Spleen (tissue), 11 donors: ENCODE data around the gene RFNG. TPM values are rescaled to one million over a fixed set of nuclear protein-coding genes. Genes with fewer than 3 reads are reported as not detected.

Experiments used
- DNase-seq: peaks from one replicate; pipeline ENCODE4 v3.0.0-alpha.2; 2020
- H3K27ac ChIP-seq, 8 donors: fragments of 200-600 bp; sonication (generic) in 7 of 8; 1 replicate in 4 of 8; 2 replicates in 4 of 8; pipeline versions ENCODE4 v1.5.0 to v1.8.0; 2016 to 2021; ENCODE audit warnings: inconsistent platforms in 4 of 8, mild to moderate bottlenecking in 4 of 8, moderate library complexity in 1 of 8
- H3K27me3 ChIP-seq, 7 donors: fragments of 200-600 bp; sonication (generic) in 6 of 7; replicated peaks in 1 of 7; 1 replicate in 4 of 7; 2 replicates in 3 of 7; pipeline versions ENCODE4 v1.5.0 to v1.8.0; 2016 to 2021; ENCODE audit warnings: inconsistent platforms in 3 of 7, mild to moderate bottlenecking in 1 of 7
- H3K36me3 ChIP-seq, 6 donors: fragments of 200-600 bp; sonication (generic) in 5 of 6; 1 replicate in 4 of 6; 2 replicates in 2 of 6; pipeline versions ENCODE4 v1.5.0 to v1.8.0; 2016 to 2021; ENCODE audit warnings: inconsistent platforms in 2 of 6
- H3K4me1 ChIP-seq, 6 donors: fragments of 200-600 bp; sonication (generic) in 5 of 6; 1 replicate in 3 of 6; 2 replicates in 3 of 6; pipeline versions ENCODE4 v1.5.0 to v1.8.0; 2016 to 2021; ENCODE audit warnings: inconsistent platforms in 3 of 6
- H3K4me3 ChIP-seq, 8 donors: fragments of 200-600 bp; sonication (generic) in 7 of 8; 1 replicate in 4 of 8; 2 replicates in 4 of 8; pipeline versions ENCODE4 v1.5.0 to v1.8.0; 2016 to 2021; ENCODE audit warnings: inconsistent platforms in 4 of 8, mild to moderate bottlenecking in 4 of 8, moderate library complexity in 2 of 8
- H3K9me3 ChIP-seq, 8 donors: fragments of 200-600 bp; sonication (generic) in 7 of 8; 1 replicate in 4 of 8; 2 replicates in 4 of 8; pipeline versions ENCODE4 v1.5.0 to v1.8.0; 2016 to 2021; ENCODE audit warnings: inconsistent platforms in 4 of 8
- POLR2A ChIP-seq, 3 donors: fragments of 450-650 bp; IDR thresholded peaks; one replicate each; pipeline ENCODE4 v1.5.1; 2017; ENCODE audit warnings: antibody characterized with exemption in 3 of 3, mild to moderate bottlenecking in 1 of 3
- POLR2AphosphoS5 ChIP-seq, 3 donors: sonication (generic); formaldehyde crosslinking; IDR thresholded peaks; one replicate each; pipeline ENCODE4 v1.5.1; 2017; ENCODE audit warnings: antibody characterized with exemption in 3 of 3
- WGBS, 5 donors: extraction: QIAGEN DNeasy Blood & Tissue Kit in 3 of 5; methylation state at CpG; one replicate each; pipeline versions ENCODE4 v1.1.5 to v1.1.7; 2013 to 2018; 5-methylcytosine and 5-hydroxymethylcytosine counted together
- intact Hi-C: fragments of 100-400 bp; cut with DNase I; formaldehyde crosslinking; loops from one replicate; pipeline ENCODE4 v1.15.0; 2023; ENCODE audit warnings: low total_unique reads
- polyA plus RNA-seq, 3 donors: library from polyadenylated mRNA; stranded (reverse); fragments of 200-250 nt; gene quantifications; one replicate each; pipeline ENCODE4 v1.2.1, GENCODE V29; 2013
- total RNA-seq, 7 donors: library from RNA; depleted of rRNA in 3 of 7; stranded (reverse); fragments of >200 nt in 3 of 7; fragmentation: NEBNext Ultra II Directional in 4 of 7; extraction: Animal tissue kit (Norgen Biotek cat#: 25700) in 4 of 7; gene quantifications; one replicate each; pipeline versions ENCODE4 v1.1.0 to v1.2.1, GENCODE V29; 2016 to 2021
- TF ChIP-seq, protein P1 (sequence below), 11 experiments: fragments of 200-600 bp in 7 of 11; fragments of 450-650 bp in 4 of 11; sonication (generic) in 4 of 11; IDR thresholded peaks in 8 of 11; conservative IDR thresholded peaks in 3 of 11; 1 replicate in 7 of 11; 2 replicates in 4 of 11; pipeline versions ENCODE4 v1.4.0 to v1.8.0; 2016 to 2021; ENCODE audit warnings: antibody characterized with exemption in 11 of 11, inconsistent platforms in 4 of 11, mild to moderate bottlenecking in 1 of 11
- donor health status: healthy with polysubstance abuse.
- donor health status: DM: no; HTN: no; CAD: no; lungs with moderate emphysema.
- donor health status: DM: no; HTN: no; CAD: no.
- donor health status: Bipolar disorder and iron deficiency.
- donor health status: healthy.
- donor health status: DM: no; HTN: no; CAD: no.
- donor health status: DM: yes; HTN: yes; CAD: no.

Gene RFNG
- total and polyA plus RNA-seq, 10 donors = 21.4 to 42.3 (median 27.2) TPM

DNA sequence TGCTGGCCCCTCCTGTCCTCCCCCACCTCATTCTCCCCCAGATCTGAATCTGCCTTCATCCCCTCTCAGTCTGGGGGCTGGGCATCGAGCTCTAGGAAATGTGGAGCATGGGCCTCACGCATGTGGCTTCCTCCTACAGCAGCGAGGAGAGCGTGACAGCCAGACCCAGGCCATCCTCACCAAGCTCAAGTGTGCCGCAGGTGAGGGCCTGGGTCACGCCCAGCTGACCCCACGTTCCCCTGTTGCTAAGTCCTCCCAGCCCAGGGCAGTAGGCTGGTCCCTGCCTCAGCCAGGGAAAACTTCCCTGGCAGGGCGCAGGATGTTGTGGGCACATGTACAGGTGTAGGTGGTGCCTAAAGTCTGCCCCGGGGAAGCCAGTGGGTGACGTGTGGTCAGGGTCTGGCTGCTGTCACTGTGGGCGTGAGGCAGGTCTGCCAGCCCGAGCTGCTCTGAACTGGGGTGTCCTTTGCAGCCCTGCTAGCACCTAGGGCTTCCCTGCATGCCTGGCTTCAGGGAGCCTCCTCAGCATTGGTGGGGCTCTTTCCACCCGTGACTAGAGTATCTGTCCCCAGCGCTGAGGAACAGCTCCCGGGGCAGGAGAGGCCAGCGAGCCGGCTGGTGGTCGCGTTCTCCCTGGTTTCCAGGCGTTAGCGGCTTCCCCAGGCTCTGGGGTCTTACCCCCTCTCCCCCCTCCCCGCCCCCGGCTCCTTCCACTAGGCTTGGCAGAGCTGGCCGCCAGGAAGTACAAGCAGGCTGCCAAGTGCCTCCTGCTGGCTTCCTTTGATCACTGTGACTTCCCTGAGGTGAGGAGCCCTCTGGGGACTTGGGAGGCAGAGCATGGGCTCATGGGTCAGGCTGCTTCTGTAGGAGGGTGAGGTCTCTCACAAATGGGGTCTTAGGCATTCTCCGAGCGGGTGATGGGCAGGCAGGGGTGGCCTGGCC is 3.7 kb upstream of the RFNG start:
- TF ChIP-seq, protein P1, sequence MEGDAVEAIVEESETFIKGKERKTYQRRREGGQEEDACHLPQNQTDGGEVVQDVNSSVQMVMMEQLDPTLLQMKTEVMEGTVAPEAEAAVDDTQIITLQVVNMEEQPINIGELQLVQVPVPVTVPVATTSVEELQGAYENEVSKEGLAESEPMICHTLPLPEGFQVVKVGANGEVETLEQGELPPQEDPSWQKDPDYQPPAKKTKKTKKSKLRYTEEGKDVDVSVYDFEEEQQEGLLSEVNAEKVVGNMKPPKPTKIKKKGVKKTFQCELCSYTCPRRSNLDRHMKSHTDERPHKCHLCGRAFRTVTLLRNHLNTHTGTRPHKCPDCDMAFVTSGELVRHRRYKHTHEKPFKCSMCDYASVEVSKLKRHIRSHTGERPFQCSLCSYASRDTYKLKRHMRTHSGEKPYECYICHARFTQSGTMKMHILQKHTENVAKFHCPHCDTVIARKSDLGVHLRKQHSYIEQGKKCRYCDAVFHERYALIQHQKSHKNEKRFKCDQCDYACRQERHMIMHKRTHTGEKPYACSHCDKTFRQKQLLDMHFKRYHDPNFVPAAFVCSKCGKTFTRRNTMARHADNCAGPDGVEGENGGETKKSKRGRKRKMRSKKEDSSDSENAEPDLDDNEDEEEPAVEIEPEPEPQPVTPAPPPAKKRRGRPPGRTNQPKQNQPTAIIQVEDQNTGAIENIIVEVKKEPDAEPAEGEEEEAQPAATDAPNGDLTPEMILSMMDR (IDR thresholded peaks at IDR 0.05 in 8 of 11, conservative IDR thresholded peaks at IDR 0.05 in 3 of 11) = no peak
- TF ChIP-seq POLR2A (IDR thresholded peaks at IDR 0.05) (no peak), POLR2AphosphoS5 (IDR thresholded peaks at IDR 0.05) (peak in 1 of 3 donors; percentile 48)
- intact Hi-C loops = no loop called here
- peaks cover 0 to 72% (median 67%) of the 10 kb centered on the region in 6 donors for H3K36me3 ChIP-seq

DNA sequence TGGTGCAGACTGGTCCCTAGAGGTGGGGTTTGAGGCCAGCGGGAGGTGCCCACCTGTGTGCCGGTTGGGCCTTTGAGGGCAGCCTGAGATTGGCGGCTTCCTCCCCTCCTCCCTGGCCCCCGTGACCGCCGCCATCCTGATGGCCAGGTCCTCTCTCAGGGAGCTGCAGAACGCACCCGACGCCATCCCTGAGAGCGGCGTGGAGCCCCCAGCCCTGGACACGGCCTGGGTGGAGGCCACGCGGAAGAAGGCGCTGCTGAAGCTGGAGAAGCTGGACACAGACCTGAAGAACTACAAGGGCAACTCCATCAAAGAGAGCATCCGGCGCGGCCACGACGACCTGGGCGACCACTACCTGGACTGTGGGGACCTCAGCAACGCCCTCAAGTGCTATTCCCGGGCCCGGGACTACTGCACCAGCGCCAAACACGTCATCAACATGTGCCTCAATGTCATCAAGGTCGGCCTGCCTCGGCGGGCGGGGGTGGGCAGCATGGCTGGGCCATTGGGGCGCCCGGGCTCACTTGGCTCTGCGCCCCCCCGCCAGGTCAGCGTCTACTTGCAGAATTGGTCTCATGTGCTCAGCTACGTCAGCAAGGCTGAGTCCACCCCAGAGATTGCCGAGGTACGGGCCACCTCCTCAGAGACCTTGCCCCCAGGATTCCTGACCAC is 2.9 kb upstream of the RFNG start:
- H3K4me1 ChIP-seq = peaks cover 20 to 91% (median 46%) of the 10 kb centered on the region in 6 donors
- TF ChIP-seq POLR2AphosphoS5 (IDR thresholded peaks at IDR 0.05) = peak in 1 of 3 donors; percentile 7
- TF ChIP-seq, protein P1 (IDR thresholded peaks at IDR 0.05 in 8 of 11, conservative IDR thresholded peaks at IDR 0.05 in 3 of 11) = no peak
- no peak for TF ChIP-seq POLR2A (IDR thresholded peaks at IDR 0.05)
- H3K36me3 ChIP-seq = peaks cover 0 to 70% (median 59%) of the 10 kb centered on the region in 6 donors
- H3K27ac ChIP-seq = no peak overlapping the region
- no peak overlapping the region for H3K4me3 ChIP-seq
- intact Hi-C loops = no loop called here
- no peaks in the 10 kb centered on the region for H3K27me3 ChIP-seq
- H3K9me3 ChIP-seq = no peaks in the 10 kb centered on the region
- WGBS, 5 donors = 87 to 97% (median 92%) methylated on average over 17 to 38 of the region's 38 CpGs
- peak; percentile 70 for DNase-seq

More for the DNA sequence above, 3.7 kb upstream of the RFNG start:
- Histone ChIP-seq H3K9me3 (no peaks in the 10 kb centered on the region), H3K4me3 (no peak overlapping the region), H3K4me1 (peaks cover 19 to 88% (median 41%) of the 10 kb centered on the region in 6 donors), H3K27me3 (no peaks in the 10 kb centered on the region), H3K27ac (no peak overlapping the region)
- DNase-seq = peak; percentile 78
- WGBS, 5 donors = 77 to 85% (median 83%) methylated on average over 7 to 26 of the region's 26 CpGs

DNA sequence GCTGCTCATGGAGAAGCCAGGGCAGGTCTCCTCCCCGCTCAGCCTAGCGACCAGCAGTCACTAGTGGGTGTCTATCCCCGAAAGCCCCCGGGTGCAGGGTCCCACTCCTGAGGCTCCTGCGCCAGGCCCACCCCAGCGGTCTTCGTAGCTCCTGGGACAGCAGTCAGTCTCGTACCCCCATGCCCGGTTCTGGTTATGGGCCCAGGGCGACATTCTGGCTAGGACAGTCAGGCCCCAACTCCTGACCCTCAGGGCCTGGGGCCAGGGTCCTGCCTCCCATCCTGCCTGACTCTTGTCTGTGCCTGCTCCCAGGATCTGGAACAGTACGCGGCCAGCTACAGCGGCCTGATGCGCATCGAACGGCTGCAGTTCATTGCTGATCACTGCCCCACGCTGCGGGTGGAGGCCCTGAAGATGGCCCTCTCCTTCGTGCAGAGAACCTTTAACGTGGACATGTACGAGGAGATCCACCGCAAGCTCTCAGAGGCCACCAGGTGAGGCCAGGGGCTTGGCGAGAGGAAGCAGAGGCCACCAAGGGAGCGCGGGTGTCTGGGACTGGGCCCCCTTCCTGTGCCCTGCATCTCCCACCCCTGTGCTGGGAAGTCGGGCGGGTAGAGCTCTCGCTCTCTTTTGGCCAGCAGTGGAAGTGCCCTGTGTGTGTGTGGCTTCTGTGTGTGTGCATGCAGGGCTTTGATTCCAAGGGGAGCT is 2.1 kb upstream of the RFNG start:
- peaks cover 20 to 90% (median 45%) of the 10 kb centered on the region in 6 donors for H3K4me1 ChIP-seq
- no peak for TF ChIP-seq POLR2AphosphoS5 (IDR thresholded peaks at IDR 0.05)
- TF ChIP-seq, protein P1 (IDR thresholded peaks at IDR 0.05 in 8 of 11, conservative IDR thresholded peaks at IDR 0.05 in 3 of 11) = no peak
- TF ChIP-seq POLR2A (IDR thresholded peaks at IDR 0.05) = no peak
- intact Hi-C loops = no loop called here
- no peak overlapping the region for H3K27ac ChIP-seq
- H3K4me3 ChIP-seq = peak overlapping the region in 2 of 8 donors; percentile 77 to 94
- peaks cover 0 to 70% (median 53%) of the 10 kb centered on the region in 6 donors for H3K36me3 ChIP-seq
- no peaks in the 10 kb centered on the region for H3K27me3 ChIP-seq
- 93 to 97% (median 95%) methylated on average over 19 to 28 of the region's 28 CpGs for WGBS, 5 donors
- peak; percentile 69 for DNase-seq
- H3K9me3 ChIP-seq = no peaks in the 10 kb centered on the region
